GM10847 (cell line): ENCODE data around the gene RASAL1.

Experiments used
- POLR2A ChIP-seq: IDR thresholded peaks from 2 replicates; pipeline ENCODE4 v1.6.1; 2011; ENCODE audit not compliant: insufficient read length; ENCODE audit errors: extremely low read depth

The RASAL1 gene

GRCh38 chr12:113055594-113056380, 79.8 kb downstream of the RASAL1 start:
- TF ChIP-seq POLR2A = no peak

- TF ChIP-seq POLR2A = no peak
Measured at GRCh38 chr12:113054948-113055486, 80.5 kb downstream of the RASAL1 start.

DNA sequence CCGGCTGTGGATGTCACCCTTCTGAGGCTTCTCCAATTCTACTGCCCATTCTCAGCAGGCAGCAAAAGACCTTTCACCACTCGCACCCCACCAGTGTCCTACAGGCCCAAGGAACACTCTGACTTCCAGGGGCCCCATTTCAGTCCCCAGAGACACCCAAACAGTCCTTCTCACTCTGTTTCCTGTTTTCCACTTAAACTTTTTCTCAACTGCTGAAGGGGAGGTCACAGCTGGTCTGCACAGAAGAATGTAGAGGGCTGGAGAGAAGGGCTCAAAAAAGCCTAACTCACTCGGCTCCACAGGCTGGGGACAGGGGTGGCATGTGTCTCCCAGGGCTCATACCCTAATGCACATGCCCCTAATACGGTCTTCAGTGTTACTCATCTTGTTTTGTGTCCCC, 83.2 kb downstream of the RASAL1 start:
- TF ChIP-seq POLR2A = no peak

GRCh38 chr12:113051759-113052158, 83.8 kb downstream of the RASAL1 start:
- no peak for TF ChIP-seq POLR2A

- TF ChIP-seq POLR2A = no peak
Measured at GRCh38 chr12:113050795-113051194, 84.8 kb downstream of the RASAL1 start.

DNA sequence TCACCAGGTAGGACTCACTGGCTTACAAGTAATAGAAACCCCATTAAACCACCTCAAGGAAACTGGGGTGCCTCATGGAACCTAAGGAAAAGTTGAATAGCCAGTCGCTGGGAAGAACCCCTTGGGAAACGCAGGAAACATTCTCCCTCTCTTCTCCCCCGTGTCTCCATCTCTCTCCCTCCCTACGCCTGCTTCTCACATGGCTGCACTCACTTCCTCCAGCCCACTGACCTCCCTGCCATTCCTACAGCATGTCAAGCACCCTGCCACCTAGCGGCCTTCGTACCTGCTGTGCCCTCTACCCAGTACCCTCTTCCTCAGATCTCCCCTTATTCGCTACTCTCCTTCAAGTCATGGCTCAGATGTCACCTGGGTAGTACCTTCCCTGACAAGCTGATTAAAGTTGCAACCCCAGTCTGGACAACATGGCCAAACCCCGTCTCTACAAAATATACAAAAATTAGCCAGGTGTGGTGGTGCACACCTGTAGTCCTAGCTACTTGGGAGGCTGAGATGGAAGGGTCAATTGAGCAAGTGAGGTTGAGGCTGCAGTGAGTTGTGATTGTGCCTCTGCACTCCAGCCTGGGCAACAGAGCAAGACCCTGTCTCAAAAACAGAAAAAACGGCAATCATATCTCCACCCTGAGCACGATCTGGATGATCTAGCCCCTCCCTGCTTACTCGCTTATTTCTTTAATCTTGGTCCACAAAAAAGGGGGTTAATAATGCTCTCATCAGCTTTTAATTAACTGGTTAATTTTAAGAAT, 85.4 kb downstream of the RASAL1 start:
- TF ChIP-seq POLR2A = no peak
